A673 (cell line): ENCODE results near the gene CKM.

Experiments used
- EZH2 ChIP-seq: fragments of 200-600 bp; sonication (generic); IDR thresholded peaks from 2 replicates; pipeline ENCODE4 v1.6.1; 2017; ENCODE audit warnings: borderline replicate concordance, low read depth, mild to moderate bottlenecking, mixed read lengths, antibody characterized with exemption, low read length; ENCODE audit not compliant: poor library complexity, severe bottlenecking
- TF ChIP-seq, protein P1 (sequence below): fragments of 300-800, 200-600 bp; sonication (generic); conservative IDR thresholded peaks from 2 replicates; pipeline ENCODE4 v1.5.1; 2017; ENCODE audit warnings: low read depth, mild to moderate bottlenecking, antibody characterized with exemption, low read length, moderate library complexity, mixed read lengths

- TF ChIP-seq, protein P1, sequence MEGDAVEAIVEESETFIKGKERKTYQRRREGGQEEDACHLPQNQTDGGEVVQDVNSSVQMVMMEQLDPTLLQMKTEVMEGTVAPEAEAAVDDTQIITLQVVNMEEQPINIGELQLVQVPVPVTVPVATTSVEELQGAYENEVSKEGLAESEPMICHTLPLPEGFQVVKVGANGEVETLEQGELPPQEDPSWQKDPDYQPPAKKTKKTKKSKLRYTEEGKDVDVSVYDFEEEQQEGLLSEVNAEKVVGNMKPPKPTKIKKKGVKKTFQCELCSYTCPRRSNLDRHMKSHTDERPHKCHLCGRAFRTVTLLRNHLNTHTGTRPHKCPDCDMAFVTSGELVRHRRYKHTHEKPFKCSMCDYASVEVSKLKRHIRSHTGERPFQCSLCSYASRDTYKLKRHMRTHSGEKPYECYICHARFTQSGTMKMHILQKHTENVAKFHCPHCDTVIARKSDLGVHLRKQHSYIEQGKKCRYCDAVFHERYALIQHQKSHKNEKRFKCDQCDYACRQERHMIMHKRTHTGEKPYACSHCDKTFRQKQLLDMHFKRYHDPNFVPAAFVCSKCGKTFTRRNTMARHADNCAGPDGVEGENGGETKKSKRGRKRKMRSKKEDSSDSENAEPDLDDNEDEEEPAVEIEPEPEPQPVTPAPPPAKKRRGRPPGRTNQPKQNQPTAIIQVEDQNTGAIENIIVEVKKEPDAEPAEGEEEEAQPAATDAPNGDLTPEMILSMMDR: no peak
- no peak for TF ChIP-seq EZH2
Observed at GRCh38 chr19:45315304-45315703, 7.4 kb downstream of the CKM start.
